Measurements from ENCODE around the gene CMTM1.

- TF ChIP-seq, protein P1, sequence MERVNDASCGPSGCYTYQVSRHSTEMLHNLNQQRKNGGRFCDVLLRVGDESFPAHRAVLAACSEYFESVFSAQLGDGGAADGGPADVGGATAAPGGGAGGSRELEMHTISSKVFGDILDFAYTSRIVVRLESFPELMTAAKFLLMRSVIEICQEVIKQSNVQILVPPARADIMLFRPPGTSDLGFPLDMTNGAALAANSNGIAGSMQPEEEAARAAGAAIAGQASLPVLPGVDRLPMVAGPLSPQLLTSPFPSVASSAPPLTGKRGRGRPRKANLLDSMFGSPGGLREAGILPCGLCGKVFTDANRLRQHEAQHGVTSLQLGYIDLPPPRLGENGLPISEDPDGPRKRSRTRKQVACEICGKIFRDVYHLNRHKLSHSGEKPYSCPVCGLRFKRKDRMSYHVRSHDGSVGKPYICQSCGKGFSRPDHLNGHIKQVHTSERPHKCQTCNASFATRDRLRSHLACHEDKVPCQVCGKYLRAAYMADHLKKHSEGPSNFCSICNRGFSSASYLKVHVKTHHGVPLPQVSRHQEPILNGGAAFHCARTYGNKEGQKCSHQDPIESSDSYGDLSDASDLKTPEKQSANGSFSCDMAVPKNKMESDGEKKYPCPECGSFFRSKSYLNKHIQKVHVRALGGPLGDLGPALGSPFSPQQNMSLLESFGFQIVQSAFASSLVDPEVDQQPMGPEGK (CRISPR knock-in tag; IDR thresholded peaks at IDR 0.05; ENCODE audit: borderline replicate concordance): no peak
- TF ChIP-seq RARB (CRISPR knock-in tag; IDR thresholded peaks at IDR 0.05) (no peak), CREB5 (CRISPR knock-in tag; IDR thresholded peaks at IDR 0.05; ENCODE audit: low read depth) (no peak), TCF4 (CRISPR knock-in tag; IDR thresholded peaks at IDR 0.05; ENCODE audit: borderline replicate concordance) (no peak), TOX (CRISPR knock-in tag; IDR thresholded peaks at IDR 0.05; ENCODE audit: borderline replicate concordance) (no peak), ZNF565 (CRISPR knock-in tag; conservative IDR thresholded peaks at IDR 0.05; ENCODE audit: low read depth) (no peak), OSR1 (CRISPR knock-in tag; IDR thresholded peaks at IDR 0.05) (no peak), ARNTL (CRISPR knock-in tag; IDR thresholded peaks at IDR 0.05; ENCODE audit: borderline replicate concordance, low read depth) (no peak), ZFP3 (CRISPR knock-in tag; IDR thresholded peaks at IDR 0.05) (no peak)
These were observed 53.5 kb downstream of the CMTM1 start for GRCh38 chr16:66619534-66620428.
